Tibial nerve (tissue), 3 donors: ENCODE results near the gene HMOX2.

Experiments
- CTCF ChIP-seq, 5 experiments: fragments of 200-600 bp in 3 of 5; fragments of 450-650 bp in 2 of 5; sonication (generic) in 3 of 5; IDR thresholded peaks; one replicate each; pipeline ENCODE4 v1.5.1; 2016 to 2019; ENCODE audit warnings: antibody characterized with exemption in 5 of 5, mild to moderate bottlenecking in 3 of 5, moderate library complexity in 2 of 5
- POLR2A ChIP-seq, 2 donors: fragments of 450-650 bp; IDR thresholded peaks; one replicate each; pipeline ENCODE4 v1.6.1; 2017; ENCODE audit warnings: antibody characterized with exemption in 2 of 2, mild to moderate bottlenecking in 2 of 2, moderate library complexity in 2 of 2

- no peak for TF ChIP-seq CTCF (IDR thresholded peaks at IDR 0.05)
- TF ChIP-seq POLR2A (IDR thresholded peaks at IDR 0.05): no peak
These were observed 11.8 kb downstream of the HMOX2 start for GRCh38 chr16:4487955-4488498.
